ENCODE results near the gene PP2D1. TPM values are rescaled to one million over a fixed set of nuclear protein-coding genes. Genes with fewer than 3 reads are reported as not detected.
"Not testable (repeated sequence)": the region's sequence is repeated elsewhere in the genome, so short reads cannot be mapped to it uniquely, and the experiment has no call there.

The PP2D1 gene
- total and polyA plus RNA-seq, 4 experiments from 2014 or later, result 0.40 to 0.46 TPM; not detected in 2

GRCh38 chr3:19957354-19957753 is 54.7 kb downstream of the PP2D1 start:
- peaks cover 43 to 86% (median 66%) of the 10 kb centered on the region in 4 donors for H3K4me1 Mint-ChIP-seq
- H3K27ac Mint-ChIP-seq; H3K9me3 Mint-ChIP-seq; DNase-seq; H3K4me3 Mint-ChIP-seq; intact Hi-C loops (cut with micrococcal nuclease); H3K4me3 ChIP-seq (ENCODE audit: low read length in 2 of 2); H3K27me3 ChIP-seq (ENCODE audit: insufficient read depth, low read length); H3K9me3 ChIP-seq (ENCODE audit: control insufficient read depth in 1 of 2, low read length in 2 of 2); H3K27me3 Mint-ChIP-seq; POLR2A ChIA-PET (ENCODE audit: partially characterized antibody); H3K27ac ChIP-seq (ENCODE audit: low read depth, low read length): not testable (repeated sequence)
- H3K36me3 Mint-ChIP-seq, result peaks cover 30 to 61% of the 10 kb centered on the region in 2 donors
- Histone ChIP-seq H3K4me1 (ENCODE audit: insufficient read depth, low read length) (peaks cover 77% of the 10 kb centered on the region), H3K36me3 (ENCODE audit: insufficient read depth, low read length) (peaks cover 10% of the 10 kb centered on the region)
- CTCF ChIA-PET (ENCODE audit: partially characterized antibody), result interaction anchor here (2.0 kb wide), 1 partner anchor 14 kb away, joined by 6 read pairs; no protein-coding TSS in a partner anchor

- H3K27me3 ChIP-seq (ENCODE audit: insufficient read depth, low read length), result no peaks in the 10 kb centered on the region
- DNase-seq, result no peak
- no peak overlapping the region for H3K27ac ChIP-seq (ENCODE audit: low read depth, low read length)
- Mint-ChIP-seq H3K4me1 (peaks cover 39 to 83% (median 58%) of the 10 kb centered on the region in 4 donors), H3K9me3 (no peaks in the 10 kb centered on the region), H3K27ac (no peak overlapping the region), H3K4me3 (no peak overlapping the region), H3K27me3 (no peaks in the 10 kb centered on the region), H3K36me3 (peaks cover 28 to 63% of the 10 kb centered on the region in 2 donors)
- H3K36me3 ChIP-seq (ENCODE audit: insufficient read depth, low read length), result peaks cover 15% of the 10 kb centered on the region
- ChIA-PET POLR2A (ENCODE audit: partially characterized antibody) (no interaction called here), CTCF (ENCODE audit: partially characterized antibody) (no interaction called here)
- peaks cover 73% of the 10 kb centered on the region for H3K4me1 ChIP-seq (ENCODE audit: insufficient read depth, low read length)
- no peak overlapping the region for H3K4me3 ChIP-seq (ENCODE audit: low read length in 2 of 2)
- no peaks in the 10 kb centered on the region for H3K9me3 ChIP-seq (ENCODE audit: control insufficient read depth in 1 of 2, low read length in 2 of 2)
- intact Hi-C loops (cut with micrococcal nuclease), result no loop called here
These were observed 57.4 kb downstream of the PP2D1 start for GRCh38 chr3:19954676-19955075.

GRCh38 chr3:19950316-19950715 is 61.7 kb downstream of the PP2D1 start:
- peaks cover 71% of the 10 kb centered on the region for H3K4me1 ChIP-seq (ENCODE audit: insufficient read depth, low read length)
- H3K27ac ChIP-seq (ENCODE audit: low read depth, low read length), result no peak overlapping the region
- no peaks in the 10 kb centered on the region for H3K27me3 ChIP-seq (ENCODE audit: insufficient read depth, low read length)
- Mint-ChIP-seq H3K27me3 (no peaks in the 10 kb centered on the region), H3K27ac (no peak overlapping the region), H3K4me1 (peaks cover 40 to 90% (median 60%) of the 10 kb centered on the region in 4 donors), H3K9me3 (no peaks in the 10 kb centered on the region), H3K4me3 (no peak overlapping the region), H3K36me3 (peaks cover 20 to 59% of the 10 kb centered on the region in 2 donors)
- CTCF ChIA-PET (ENCODE audit: partially characterized antibody), result interaction anchor here (1.4 kb wide), 1 partner anchor 90 kb away, joined by 5 read pairs; the partner anchor contains the start of gene KAT2B
- no peak for DNase-seq
- H3K36me3 ChIP-seq (ENCODE audit: insufficient read depth, low read length), result peaks cover 10% of the 10 kb centered on the region
- no peaks in the 10 kb centered on the region for H3K9me3 ChIP-seq (ENCODE audit: control insufficient read depth in 1 of 2, low read length in 2 of 2)
- POLR2A ChIA-PET (ENCODE audit: partially characterized antibody), result interaction anchor here (6.3 kb wide), 1 partner anchor 90 kb away, joined by 62 read pairs; the partner anchor contains the start of gene KAT2B
- intact Hi-C loops (cut with micrococcal nuclease), result no loop called here
- H3K4me3 ChIP-seq (ENCODE audit: low read length in 2 of 2), result no peak overlapping the region

GRCh38 chr3:19948226-19948591 is 63.9 kb downstream of the PP2D1 start:
- Mint-ChIP-seq H3K36me3 (peaks cover 10 to 43% of the 10 kb centered on the region in 2 donors), H3K27me3 (no peaks in the 10 kb centered on the region), H3K4me1 (peaks cover 32 to 76% (median 54%) of the 10 kb centered on the region in 4 donors), H3K9me3 (no peaks in the 10 kb centered on the region), H3K27ac (peak overlapping the region; percentile 97 to 100 (median 99)), H3K4me3 (peak overlapping the region; percentile 96 to 100 (median 99))
- peaks cover 5% of the 10 kb centered on the region for H3K36me3 ChIP-seq (ENCODE audit: insufficient read depth, low read length)
- no peak for DNase-seq
- H3K9me3 ChIP-seq (ENCODE audit: control insufficient read depth in 1 of 2, low read length in 2 of 2), result no peaks in the 10 kb centered on the region
- H3K4me1 ChIP-seq (ENCODE audit: insufficient read depth, low read length), result peaks cover 58% of the 10 kb centered on the region
- H3K27ac ChIP-seq (ENCODE audit: low read depth, low read length), result peak overlapping the region; percentile 98
- H3K27me3 ChIP-seq (ENCODE audit: insufficient read depth, low read length), result no peaks in the 10 kb centered on the region
- POLR2A ChIA-PET (ENCODE audit: partially characterized antibody), result interaction anchor here (1.0 to 6.3 kb wide), 4 partner anchors 92 to 238 kb away, joined by 5 to 62 read pairs (median 10); partner anchors contain the start of genes KAT2B and SGO1
- peak overlapping the region; percentile 50 to 79 for H3K4me3 ChIP-seq (ENCODE audit: low read length in 2 of 2)
- intact Hi-C loops (cut with micrococcal nuclease), result no loop called here
- CTCF ChIA-PET (ENCODE audit: partially characterized antibody), result interaction anchor here (1.3 kb wide), 1 partner anchor 93 kb away, joined by 4 read pairs; no protein-coding TSS in a partner anchor

GRCh38 chr3:19947549-19948225 is 64.4 kb downstream of the PP2D1 start:
- Histone ChIP-seq H3K27ac (ENCODE audit: low read depth, low read length) (peak overlapping the region; percentile 98), H3K36me3 (ENCODE audit: insufficient read depth, low read length) (peaks cover 5% of the 10 kb centered on the region), H3K4me1 (ENCODE audit: insufficient read depth, low read length) (peaks cover 54% of the 10 kb centered on the region), H3K27me3 (ENCODE audit: insufficient read depth, low read length) (no peaks in the 10 kb centered on the region), H3K4me3 (ENCODE audit: low read length in 2 of 2) (peak overlapping the region; percentile 50 to 79), H3K9me3 (ENCODE audit: control insufficient read depth in 1 of 2, low read length in 2 of 2) (no peaks in the 10 kb centered on the region)
- H3K9me3 Mint-ChIP-seq, result no peaks in the 10 kb centered on the region
- intact Hi-C loops (cut with micrococcal nuclease), result loop anchor here (1.0 kb wide), 2 partner anchors 92 to 239 kb away; partner anchors contain the start of gene SGO1
- H3K4me3 Mint-ChIP-seq, result peak overlapping the region; percentile 96 to 100 (median 99)
- peak overlapping the region; percentile 97 to 100 (median 99) for H3K27ac Mint-ChIP-seq
- H3K4me1 Mint-ChIP-seq, result peaks cover 32 to 75% (median 53%) of the 10 kb centered on the region in 4 donors
- peak; percentile 56 to 79 (median 59) for DNase-seq
- H3K27me3 Mint-ChIP-seq, result no peaks in the 10 kb centered on the region
- ChIA-PET CTCF (ENCODE audit: partially characterized antibody) (interaction anchor here (1.3 kb wide), 1 partner anchor 94 kb away, joined by 4 read pairs; no protein-coding TSS in a partner anchor), POLR2A (ENCODE audit: partially characterized antibody) (interaction anchor here (0.6 to 6.3 kb wide), 6 partner anchors 11 to 239 kb away, joined by 3 to 62 read pairs (median 5); partner anchors contain the start of genes KAT2B and SGO1)
- peaks cover 10 to 37% of the 10 kb centered on the region in 2 donors for H3K36me3 Mint-ChIP-seq

- peak within 1 kb of the TSS; percentile 98 for H3K27ac ChIP-seq (ENCODE audit: low read depth, low read length)
- peak within 1 kb of the TSS; percentile 96 to 100 (median 99) for H3K4me3 Mint-ChIP-seq
These were observed 65.1 kb downstream of the PP2D1 start, which contains the start of gene RAB5A for GRCh38 chr3:19946832-19947548. Gene RAB5A (plus strand): TSS chr3:19947097. CDS start chr3:19950899, 3,802 bp downstream.

More at GRCh38 chr3:19946832-19947548, 65.1 kb downstream of the PP2D1 start, which contains the start of gene RAB5A:
- intact Hi-C loops (cut with micrococcal nuclease), result loop anchor here (1.0 kb wide), 2 partner anchors 92 to 239 kb away; partner anchors contain the start of gene SGO1
- CTCF ChIA-PET (ENCODE audit: partially characterized antibody), result interaction anchor here (1.3 kb wide), 1 partner anchor 94 kb away, joined by 4 read pairs; no protein-coding TSS in a partner anchor
- no peaks in the 10 kb centered on the region for H3K9me3 Mint-ChIP-seq
- H3K36me3 Mint-ChIP-seq, result peaks cover 10 to 32% of the 10 kb centered on the region in 2 donors
- peak; percentile 96 to 98 (median 96) for DNase-seq
- peak within 1 kb of the TSS; percentile 97 to 100 (median 99) for H3K27ac Mint-ChIP-seq
- peak within 1 kb of the TSS; percentile 50 to 79 for H3K4me3 ChIP-seq (ENCODE audit: low read length in 2 of 2)
- POLR2A ChIA-PET (ENCODE audit: partially characterized antibody), result interaction anchor here (0.6 to 6.3 kb wide), 6 partner anchors 11 to 240 kb away, joined by 3 to 62 read pairs (median 5); partner anchors contain the start of genes KAT2B and SGO1
- peaks cover 5% of the 10 kb centered on the region for H3K36me3 ChIP-seq (ENCODE audit: insufficient read depth, low read length)
- H3K27me3 ChIP-seq (ENCODE audit: insufficient read depth, low read length), result no peaks in the 10 kb centered on the region
- peaks cover 48% of the 10 kb centered on the region for H3K4me1 ChIP-seq (ENCODE audit: insufficient read depth, low read length)
- peaks cover 32 to 68% (median 47%) of the 10 kb centered on the region in 4 donors for H3K4me1 Mint-ChIP-seq
- H3K27me3 Mint-ChIP-seq, result no peaks in the 10 kb centered on the region
- no peaks in the 10 kb centered on the region for H3K9me3 ChIP-seq (ENCODE audit: control insufficient read depth in 1 of 2, low read length in 2 of 2)
